OCI-LY3 (cell line): ENCODE results near the gene EIF6.

Experiments
- H2AFZ ChIP-seq: fragments of 200-600, 300-600 bp; shearing (Covaris generic); 2 replicates; pipeline ENCODE4 v1.6.0; 2014; ENCODE audit warnings: antibody characterized with exemption, low read depth, low read length
- H3K27ac ChIP-seq: fragments of 200-600, 300-600 bp; sonication (generic); 2 replicates; pipeline ENCODE4 v1.5.1; 2014; ENCODE audit warnings: mild to moderate bottlenecking, low read length, moderate library complexity, mixed read lengths
- H3K27me3 ChIP-seq: fragments of 200-600, 300-600 bp; sonication (generic); 2 replicates; pipeline ENCODE4 v1.6.1; 2014; ENCODE audit warnings: low read depth, low read length, mixed read lengths
- H3K36me3 ChIP-seq: fragments of 200-600, 300-600 bp; sonication (generic); replicated peaks from 2 replicates; pipeline ENCODE3; 2014; ENCODE audit warnings: low read depth, low read length, mixed read lengths
- H3K4me1 ChIP-seq: fragments of 300-600, 200-600 bp; sonication (generic); 2 replicates; pipeline ENCODE4 v1.6.1; 2014; ENCODE audit warnings: low read length, mixed read lengths
- H3K4me2 ChIP-seq: fragments of 200-600, 300-600 bp; sonication (generic); 2 replicates; pipeline ENCODE4 v1.6.1; 2014; ENCODE audit warnings: low read length, mixed read lengths
- H3K4me3 ChIP-seq: fragments of 300-600, 200-600 bp; sonication (generic); 2 replicates; pipeline ENCODE4 v1.5.1; 2014; ENCODE audit warnings: antibody characterized with exemption, mild to moderate bottlenecking, low read length, moderate library complexity
- H3K79me2 ChIP-seq: fragments of 300-600, 200-600 bp; shearing (Covaris generic); 2 replicates; pipeline ENCODE4 v1.6.1; 2014; ENCODE audit warnings: mild to moderate bottlenecking, low read length, mixed read lengths
- H3K9ac ChIP-seq: fragments of 300-600, 200-600 bp; shearing (Covaris generic); 2 replicates; pipeline ENCODE4 v1.6.0; 2014; ENCODE audit warnings: mild to moderate bottlenecking, low read length, moderate library complexity
- H3K9me3 ChIP-seq: fragments of 200-600, 300-600 bp; shearing (Covaris generic); 2 replicates; pipeline ENCODE4 v1.6.1; 2014; ENCODE audit warnings: low read length, mixed read lengths; ENCODE audit not compliant: insufficient read depth
- H4K20me1 ChIP-seq: fragments of 200-600, 300-600 bp; sonication (generic); 2 replicates; pipeline ENCODE4 v1.6.1; 2016; ENCODE audit warnings: low read length, mixed read lengths; ENCODE audit not compliant: insufficient read depth
- CTCF ChIP-seq: fragments of 200-600, 300-600 bp; sonication (generic); IDR thresholded peaks from 2 replicates; pipeline ENCODE4 v1.5.1; 2014; ENCODE audit warnings: antibody characterized with exemption, low read length, low read depth
- EZH2phosphoT487 ChIP-seq: fragments of 200-600 bp; shearing (Covaris generic); IDR thresholded peaks from 2 replicates; pipeline ENCODE4 v1.6.1; 2018; ENCODE audit warnings: antibody characterized with exemption, mixed run types, low read depth

EIF6 gene

GRCh38 chr20:35301426-35301825, 16.9 kb upstream of the EIF6 start:
- H3K4me2 ChIP-seq: no peak overlapping the region
- H3K27ac ChIP-seq: no peak overlapping the region
- no peak overlapping the region for H2AFZ ChIP-seq
- H3K4me3 ChIP-seq: no peak overlapping the region
- no peaks in the 10 kb centered on the region for H3K9me3 ChIP-seq
- H3K79me2 ChIP-seq: no peaks in the 10 kb centered on the region
- no peaks in the 10 kb centered on the region for H3K36me3 ChIP-seq
- TF ChIP-seq CTCF: no peak
- TF ChIP-seq EZH2phosphoT487: no peak
- H3K4me1 ChIP-seq: peaks cover 23% of the 10 kb centered on the region
- no peaks in the 10 kb centered on the region for H3K27me3 ChIP-seq
- no peaks in the 10 kb centered on the region for H4K20me1 ChIP-seq
- no peak overlapping the region for H3K9ac ChIP-seq

GRCh38 chr20:35300469-35301262, 16.1 kb upstream of the EIF6 start:
- Histone ChIP-seq H3K9ac (no peak overlapping the region), H3K9me3 (no peaks in the 10 kb centered on the region), H4K20me1 (no peaks in the 10 kb centered on the region), H3K4me2 (no peak overlapping the region), H3K4me3 (no peak overlapping the region), H3K36me3 (no peaks in the 10 kb centered on the region), H3K27me3 (no peaks in the 10 kb centered on the region), H3K79me2 (no peaks in the 10 kb centered on the region), H3K4me1 (peaks cover 23% of the 10 kb centered on the region), H2AFZ (no peak overlapping the region), H3K27ac (no peak overlapping the region)
- TF ChIP-seq CTCF: no peak
- TF ChIP-seq EZH2phosphoT487: no peak

GRCh38 chr20:35299780-35300179, 15.2 kb upstream of the EIF6 start:
- H3K36me3 ChIP-seq: no peaks in the 10 kb centered on the region

GRCh38 chr20:35298264-35298663, 13.7 kb upstream of the EIF6 start:
- no peaks in the 10 kb centered on the region for H3K9me3 ChIP-seq
- H3K27me3 ChIP-seq: no peaks in the 10 kb centered on the region
- no peak overlapping the region for H3K4me3 ChIP-seq
- no peaks in the 10 kb centered on the region for H4K20me1 ChIP-seq
- H3K4me1 ChIP-seq: peaks cover 12% of the 10 kb centered on the region
- no peak overlapping the region for H3K4me2 ChIP-seq
- H3K36me3 ChIP-seq: no peaks in the 10 kb centered on the region
- no peak overlapping the region for H2AFZ ChIP-seq
- no peak for TF ChIP-seq CTCF
- no peaks in the 10 kb centered on the region for H3K79me2 ChIP-seq
- no peak overlapping the region for H3K9ac ChIP-seq
- no peak overlapping the region for H3K27ac ChIP-seq

More at GRCh38 chr20:35299780-35300179, 15.2 kb upstream of the EIF6 start:
- Histone ChIP-seq H3K4me2 (no peak overlapping the region), H3K79me2 (no peaks in the 10 kb centered on the region), H4K20me1 (no peaks in the 10 kb centered on the region), H3K27me3 (no peaks in the 10 kb centered on the region), H3K4me3 (no peak overlapping the region), H3K9me3 (no peaks in the 10 kb centered on the region), H3K9ac (no peak overlapping the region), H2AFZ (no peak overlapping the region), H3K27ac (no peak overlapping the region), H3K4me1 (peaks cover 23% of the 10 kb centered on the region)
- TF ChIP-seq CTCF (no peak), EZH2phosphoT487 (no peak)
